PC-9 (cell line): Measurements from ENCODE around the gene PAX9. TPM values are rescaled to one million over a fixed set of nuclear protein-coding genes. Genes with fewer than 3 reads are reported as not detected.

ENCODE experiments used
- BruUV-seq: library from RNA; stranded (reverse); fragments of 400-500 nt; replicated peaks from 2 replicates; lab custom pipeline; 2021; lab: Mats Ljungman, UMichigan
- CTCF ChIA-PET: fragments of 300-600 bp; sonication (Branson Sonifier 250); formaldehyde crosslinking; loops from one replicate; lab custom pipeline; 2022; ENCODE audit warnings: antibody characterized with exemption; lab: Charles Lee
- POLR2A ChIA-PET: fragments of 300-600 bp; sonication (Branson Sonifier 250); formaldehyde crosslinking; loops from one replicate; lab custom pipeline; 2022; ENCODE audit warnings: antibody characterized with exemption; ENCODE audit not compliant: unreplicated experiment; lab: Charles Lee
- DNase-seq, 2 experiments: peaks; one replicate each; pipeline versions ENCODE4 v3.0.0 to v3.0.0-alpha.2; 2015 to 2022; ENCODE audit warnings: mixed read lengths in 1 of 2
- H2AFZ ChIP-seq: fragments of 200-600 bp; sonication (generic); 2 replicates; pipeline ENCODE4 v1.8.1; 2017; ENCODE audit warnings: antibody characterized with exemption
- H3F3A ChIP-seq: fragments of 200-600 bp; sonication (generic); 2 replicates; pipeline ENCODE4 v1.8.1; 2017; ENCODE audit warnings: antibody characterized with exemption, mild to moderate bottlenecking, low read depth; ENCODE audit not compliant: insufficient read depth
- H3K27ac ChIP-seq: fragments of 200-600 bp; sonication (generic); 2 replicates; pipeline ENCODE4 v1.6.1; 2016; ENCODE audit warnings: mixed run types
- H3K27me3 ChIP-seq: fragments of 200-600 bp; sonication (generic); 2 replicates; pipeline ENCODE4 v1.6.1; 2016; ENCODE audit warnings: low read depth, mixed run types; ENCODE audit not compliant: insufficient read depth
- H3K36me3 ChIP-seq: fragments of 200-600 bp; sonication (generic); 2 replicates; pipeline ENCODE4 v1.6.1; 2016; ENCODE audit warnings: low read depth, mixed run types
- H3K4me1 ChIP-seq: fragments of 200-600 bp; sonication (generic); replicated peaks from 2 replicates; pipeline ENCODE4 v1.6.1; 2016; ENCODE audit warnings: mixed run types; ENCODE audit not compliant: insufficient read depth
- H3K4me2 ChIP-seq: fragments of 200-600 bp; sonication (generic); 2 replicates; pipeline ENCODE4 v1.6.1; 2017; ENCODE audit warnings: mixed run types
- H3K4me3 ChIP-seq: fragments of 200-600 bp; sonication (generic); 2 replicates; pipeline ENCODE4 v1.6.1; 2016; ENCODE audit warnings: mixed run types
- H3K79me2 ChIP-seq: fragments of 200-600 bp; sonication (generic); 2 replicates; pipeline ENCODE4 v1.6.1; 2017; ENCODE audit warnings: low read depth, mixed run types
- H3K9me2 ChIP-seq: fragments of 200-600 bp; sonication (generic); 2 replicates; pipeline ENCODE4 v1.8.1; 2017; ENCODE audit warnings: mild to moderate bottlenecking; ENCODE audit not compliant: insufficient read depth
- H3K9me3 ChIP-seq: fragments of 200-600 bp; sonication (generic); 2 replicates; pipeline ENCODE4 v1.8.1; 2016; ENCODE audit warnings: low read depth; ENCODE audit not compliant: insufficient read depth
- H4K20me1 ChIP-seq: fragments of 200-600 bp; sonication (generic); 2 replicates; pipeline ENCODE4 v1.8.1; 2017; ENCODE audit not compliant: insufficient read depth
- CTCF ChIP-seq: fragments of 200-600 bp; sonication (generic); conservative IDR thresholded peaks from 2 replicates; pipeline ENCODE4 v1.6.1; 2017; ENCODE audit warnings: mixed run types, antibody characterized with exemption, mild to moderate bottlenecking, moderate library complexity
- EZH2 ChIP-seq: fragments of 200-600 bp; sonication (generic); IDR thresholded peaks from 2 replicates; pipeline ENCODE4 v1.8.0; 2017; ENCODE audit warnings: antibody characterized with exemption, low read depth
- intact Hi-C: fragments of 100-400 bp; cut with micrococcal nuclease; formaldehyde crosslinking; loops from one replicate; pipeline ENCODE4 v1.10.0; 2022; ENCODE audit not compliant: unreplicated experiment
- total RNA-seq: library from RNA; stranded (reverse); gene quantifications from 2 replicates; pipeline ENCODE4 v1.2.3, GENCODE V29; 2021

The PAX9 gene
- total RNA-seq, 1 experiment from 2014 or later = 7.6 TPM

DNA sequence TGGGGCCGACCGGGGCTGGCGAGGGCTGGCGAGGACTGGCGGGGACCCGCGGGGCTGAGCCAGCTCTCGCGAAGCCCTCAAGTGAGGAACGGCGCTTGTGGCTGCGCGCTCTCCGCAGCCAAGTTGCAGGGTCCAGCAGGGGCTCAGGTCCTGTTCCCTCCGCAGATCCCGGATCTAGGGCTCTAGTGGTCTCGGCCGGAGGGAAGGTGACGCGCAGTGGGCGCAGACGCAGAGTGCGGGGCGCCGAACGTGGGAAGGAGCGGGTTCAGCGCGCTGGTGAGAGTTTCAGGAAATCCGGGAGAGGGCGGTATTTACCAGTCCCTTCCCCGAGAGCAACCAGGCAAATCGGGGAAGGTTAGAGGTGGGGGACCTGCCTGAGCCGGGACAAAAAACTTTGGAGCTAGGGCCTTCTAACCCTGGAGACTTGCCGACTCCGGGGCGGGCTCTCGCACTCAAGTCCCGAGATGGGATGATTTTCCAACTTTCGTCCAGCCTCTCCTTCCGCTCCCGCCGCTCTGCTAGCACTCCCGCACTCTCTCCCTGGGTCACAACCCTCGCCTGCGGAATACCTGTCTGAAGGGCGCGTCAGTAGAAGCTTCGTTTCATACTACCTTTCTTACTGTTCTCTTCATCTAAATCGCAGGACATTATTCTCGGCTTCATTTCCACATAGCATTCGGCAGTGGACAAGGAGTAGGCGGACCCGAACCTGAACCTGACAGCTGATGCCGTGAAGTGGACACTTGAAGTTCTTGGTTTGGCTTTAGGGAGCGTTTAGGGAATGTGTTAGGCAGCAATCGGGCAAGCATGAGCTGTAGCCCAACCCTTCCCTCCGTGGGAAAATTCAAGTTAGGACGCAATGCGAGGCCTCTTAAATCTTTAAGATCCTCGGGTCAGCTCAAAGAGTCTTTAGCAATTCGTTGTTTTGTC lies 13.6 kb upstream of the PAX9 start:
- H3K27ac ChIP-seq = no peak overlapping the region
- H3K4me1 ChIP-seq = no peaks in the 10 kb centered on the region
- ChIA-PET CTCF (interaction anchor here (0.6 to 2.3 kb wide), 8 partner anchors 13 to 502 kb away, joined by 3 to 20 read pairs (median 4); partner anchors contain the start of gene PAX9), POLR2A (interaction anchor here (0.7 kb wide), 1 partner anchor 110 kb away, joined by 4 read pairs; no protein-coding TSS in a partner anchor)
- no peaks in the 10 kb centered on the region for H3K27me3 ChIP-seq
- intact Hi-C loops = loop anchor here (1.0 kb wide), 3 partner anchors 294 to 501 kb away; no protein-coding TSS in a partner anchor
- TF ChIP-seq CTCF = peak; percentile 51; the same call in 1 of the 2 replicates
- TF ChIP-seq EZH2 = no peak
- H4K20me1 ChIP-seq = no peaks in the 10 kb centered on the region
- H3K9me2 ChIP-seq = no peaks in the 10 kb centered on the region
- 0 out of 2 replicates have a peak overlapping the region, but pooled peaks have one; percentile 66 for H2AFZ ChIP-seq
- no peaks in the 10 kb centered on the region for H3K79me2 ChIP-seq
- peak overlapping the region; percentile 31; the same call in 1 of the 2 replicates for H3K4me3 ChIP-seq
- no peaks in the 10 kb centered on the region for H3K36me3 ChIP-seq
- no peaks in the 10 kb centered on the region for H3K9me3 ChIP-seq
- H3F3A ChIP-seq = no peaks in the 10 kb centered on the region
- BruUV-seq = no TSS peak
- DNase-seq = peak in 1 of 2 experiments; percentile 55
- peak overlapping the region; percentile 65 for H3K4me2 ChIP-seq

DNA sequence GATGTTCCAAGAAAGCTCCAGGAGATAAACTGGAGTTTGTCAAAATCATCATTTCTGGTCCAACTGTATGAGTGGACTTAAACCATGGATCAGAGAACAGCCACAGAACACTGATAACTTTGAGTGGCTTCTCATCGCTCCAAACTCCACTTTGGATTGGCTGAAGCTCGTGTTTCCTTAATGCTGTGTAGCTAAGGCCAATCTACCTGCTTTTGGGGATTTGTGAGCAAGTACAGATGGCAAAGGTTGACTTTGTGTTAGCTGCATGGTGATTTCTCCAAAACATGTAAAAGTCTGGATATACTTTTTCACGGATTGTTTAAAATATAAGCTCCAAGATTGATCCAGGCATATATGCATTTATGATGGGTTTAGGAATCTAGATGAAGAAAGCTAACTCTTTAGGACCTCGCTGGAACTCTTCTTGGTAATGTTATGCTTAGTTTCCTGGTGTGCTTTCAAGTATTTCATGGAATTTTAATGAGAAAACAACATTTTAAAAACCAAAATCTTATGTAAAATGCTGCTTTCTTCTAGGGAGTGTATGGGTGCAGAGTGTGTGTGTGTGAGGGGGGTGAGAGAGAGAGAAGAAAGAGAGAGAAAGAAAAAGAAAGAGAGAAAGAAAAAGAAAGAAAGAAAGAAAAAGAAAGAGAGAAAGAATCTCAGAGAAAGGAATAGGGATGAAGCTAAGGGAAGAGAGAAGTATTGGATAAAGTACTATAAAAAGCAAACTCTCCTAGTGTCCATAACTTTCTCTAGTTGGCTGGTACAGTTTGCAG lies 11.6 kb upstream of the PAX9 start:
- Histone ChIP-seq H3K9me3 (no peaks in the 10 kb centered on the region), H3F3A (no peaks in the 10 kb centered on the region), H3K4me1 (no peaks in the 10 kb centered on the region), H3K4me3 (no peak overlapping the region), H2AFZ (no peak overlapping the region), H4K20me1 (no peaks in the 10 kb centered on the region), H3K36me3 (no peaks in the 10 kb centered on the region), H3K27me3 (no peaks in the 10 kb centered on the region), H3K4me2 (no peak overlapping the region), H3K27ac (no peak overlapping the region), H3K9me2 (no peaks in the 10 kb centered on the region), H3K79me2 (no peaks in the 10 kb centered on the region)
- ChIA-PET POLR2A (no interaction called here), CTCF (interaction anchor here (0.6 to 0.7 kb wide), 2 partner anchors 289 to 337 kb away, joined by 3 to 14 read pairs; no protein-coding TSS in a partner anchor)
- no peak for DNase-seq
- BruUV-seq = no TSS peak
- no peak for TF ChIP-seq CTCF
- TF ChIP-seq EZH2 = no peak
- intact Hi-C loops = no loop called here

DNA sequence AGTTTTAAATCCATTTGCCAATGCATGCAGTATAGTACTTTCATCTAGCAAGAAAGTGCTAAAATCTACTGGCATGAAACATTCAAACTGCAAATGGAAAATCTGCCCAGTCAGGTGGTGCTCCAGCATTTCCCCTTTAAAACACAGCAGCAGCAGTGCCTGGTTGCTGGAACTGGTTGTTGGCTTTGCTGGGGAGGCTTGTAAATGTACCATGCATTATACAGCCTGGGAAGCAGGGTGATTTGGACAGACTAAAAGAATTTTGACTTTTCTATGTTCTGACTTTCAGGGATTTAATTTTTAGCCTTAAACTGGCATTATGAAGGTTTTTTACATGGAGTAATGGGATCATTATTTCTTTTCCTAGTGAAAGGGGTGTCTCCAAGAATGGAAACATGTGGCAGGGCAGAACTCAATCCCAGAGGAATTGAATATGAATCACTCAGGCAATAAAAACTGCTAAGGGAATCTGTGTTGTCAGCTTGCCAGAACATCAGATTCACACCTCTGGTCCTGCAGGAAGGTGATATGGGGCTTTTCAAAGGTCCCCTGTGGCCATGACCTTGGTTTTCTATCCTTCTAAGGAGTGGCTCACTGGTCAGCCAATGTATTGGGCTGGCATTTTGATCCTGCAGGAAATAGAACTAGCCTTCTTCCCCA lies 9.0 kb upstream of the PAX9 start:
- Histone ChIP-seq H4K20me1 (no peaks in the 10 kb centered on the region), H3K9me2 (no peaks in the 10 kb centered on the region), H3F3A (no peaks in the 10 kb centered on the region), H3K36me3 (no peaks in the 10 kb centered on the region), H3K79me2 (no peaks in the 10 kb centered on the region), H3K4me3 (no peak overlapping the region), H3K4me1 (no peaks in the 10 kb centered on the region), H3K27me3 (no peaks in the 10 kb centered on the region), H2AFZ (no peak overlapping the region), H3K9me3 (no peaks in the 10 kb centered on the region), H3K4me2 (no peak overlapping the region), H3K27ac (no peak overlapping the region)
- POLR2A ChIA-PET = no interaction called here
- CTCF ChIA-PET = no interaction called here
- intact Hi-C loops = no loop called here
- DNase-seq = no peak
- TF ChIP-seq CTCF (no peak), EZH2 (no peak)
- BruUV-seq = no TSS peak
